Stimulated activated CD4-positive, alpha-beta T cell treated with anti-CD3 and anti-CD28 coated beads, Interleukin-15, amount 100 ng/mL, for 1 hour (primary cell): ENCODE results near the gene AMBRA1.

Experiments used
- DNase-seq, 2 donors: peaks; one replicate each; pipeline ENCODE4 v3.0.0-alpha.2; 2020; ENCODE audit warnings: low read depth in 1 of 2, low spot score in 1 of 2

AMBRA1 gene, protein sequence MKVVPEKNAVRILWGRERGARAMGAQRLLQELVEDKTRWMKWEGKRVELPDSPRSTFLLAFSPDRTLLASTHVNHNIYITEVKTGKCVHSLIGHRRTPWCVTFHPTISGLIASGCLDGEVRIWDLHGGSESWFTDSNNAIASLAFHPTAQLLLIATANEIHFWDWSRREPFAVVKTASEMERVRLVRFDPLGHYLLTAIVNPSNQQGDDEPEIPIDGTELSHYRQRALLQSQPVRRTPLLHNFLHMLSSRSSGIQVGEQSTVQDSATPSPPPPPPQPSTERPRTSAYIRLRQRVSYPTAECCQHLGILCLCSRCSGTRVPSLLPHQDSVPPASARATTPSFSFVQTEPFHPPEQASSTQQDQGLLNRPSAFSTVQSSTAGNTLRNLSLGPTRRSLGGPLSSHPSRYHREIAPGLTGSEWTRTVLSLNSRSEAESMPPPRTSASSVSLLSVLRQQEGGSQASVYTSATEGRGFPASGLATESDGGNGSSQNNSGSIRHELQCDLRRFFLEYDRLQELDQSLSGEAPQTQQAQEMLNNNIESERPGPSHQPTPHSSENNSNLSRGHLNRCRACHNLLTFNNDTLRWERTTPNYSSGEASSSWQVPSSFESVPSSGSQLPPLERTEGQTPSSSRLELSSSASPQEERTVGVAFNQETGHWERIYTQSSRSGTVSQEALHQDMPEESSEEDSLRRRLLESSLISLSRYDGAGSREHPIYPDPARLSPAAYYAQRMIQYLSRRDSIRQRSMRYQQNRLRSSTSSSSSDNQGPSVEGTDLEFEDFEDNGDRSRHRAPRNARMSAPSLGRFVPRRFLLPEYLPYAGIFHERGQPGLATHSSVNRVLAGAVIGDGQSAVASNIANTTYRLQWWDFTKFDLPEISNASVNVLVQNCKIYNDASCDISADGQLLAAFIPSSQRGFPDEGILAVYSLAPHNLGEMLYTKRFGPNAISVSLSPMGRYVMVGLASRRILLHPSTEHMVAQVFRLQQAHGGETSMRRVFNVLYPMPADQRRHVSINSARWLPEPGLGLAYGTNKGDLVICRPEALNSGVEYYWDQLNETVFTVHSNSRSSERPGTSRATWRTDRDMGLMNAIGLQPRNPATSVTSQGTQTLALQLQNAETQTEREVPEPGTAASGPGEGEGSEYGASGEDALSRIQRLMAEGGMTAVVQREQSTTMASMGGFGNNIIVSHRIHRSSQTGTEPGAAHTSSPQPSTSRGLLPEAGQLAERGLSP (N-terminal part only)

GRCh38 chr11:46593550-46594373, at the start of gene AMBRA1:
Gene AMBRA1 (minus strand): TSS chr11:46594023. CDS start chr11:46548380, 45,643 bp downstream.
- DNase-seq = peak; percentile 55 to 75

GRCh38 chr11:46643531-46643930, 49.7 kb upstream of the AMBRA1 start:
- no peak for DNase-seq

DNA sequence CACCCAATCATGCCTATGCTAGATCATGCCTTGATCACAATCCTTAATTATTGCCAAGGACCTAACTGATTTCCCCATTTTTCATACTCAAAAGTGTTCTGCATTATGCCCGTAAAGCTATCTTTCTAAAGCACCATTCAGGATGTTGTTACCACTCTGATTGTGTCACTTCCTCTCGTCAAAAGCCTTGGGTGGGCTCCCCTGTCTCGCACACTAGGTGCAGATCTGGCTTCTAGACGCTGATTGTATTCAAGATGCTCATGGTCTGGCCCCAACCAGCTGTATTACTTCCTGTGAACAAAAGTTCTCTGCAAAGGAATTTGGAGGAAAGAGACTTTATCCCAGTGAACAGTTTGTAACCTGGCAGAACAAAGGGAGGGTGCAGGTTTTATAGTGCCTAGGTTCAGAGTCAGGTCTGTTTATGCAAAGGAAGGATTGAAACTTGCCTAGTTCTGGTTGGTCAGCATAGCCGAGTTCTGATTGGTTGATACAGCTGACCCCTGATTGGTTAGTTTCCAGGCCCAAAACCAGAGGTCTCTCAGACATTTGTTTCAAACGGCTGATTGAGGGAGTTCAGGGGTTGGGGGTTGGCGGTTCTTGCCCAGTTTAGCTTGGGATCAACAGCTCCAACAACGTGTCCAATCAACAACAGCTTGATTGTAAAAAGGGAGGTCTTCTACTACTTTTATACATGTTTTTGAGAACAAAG, 49.0 kb upstream of the AMBRA1 start:
- no peak for DNase-seq

GRCh38 chr11:46641639-46642038, 47.8 kb upstream of the AMBRA1 start:
- no peak for DNase-seq

DNA sequence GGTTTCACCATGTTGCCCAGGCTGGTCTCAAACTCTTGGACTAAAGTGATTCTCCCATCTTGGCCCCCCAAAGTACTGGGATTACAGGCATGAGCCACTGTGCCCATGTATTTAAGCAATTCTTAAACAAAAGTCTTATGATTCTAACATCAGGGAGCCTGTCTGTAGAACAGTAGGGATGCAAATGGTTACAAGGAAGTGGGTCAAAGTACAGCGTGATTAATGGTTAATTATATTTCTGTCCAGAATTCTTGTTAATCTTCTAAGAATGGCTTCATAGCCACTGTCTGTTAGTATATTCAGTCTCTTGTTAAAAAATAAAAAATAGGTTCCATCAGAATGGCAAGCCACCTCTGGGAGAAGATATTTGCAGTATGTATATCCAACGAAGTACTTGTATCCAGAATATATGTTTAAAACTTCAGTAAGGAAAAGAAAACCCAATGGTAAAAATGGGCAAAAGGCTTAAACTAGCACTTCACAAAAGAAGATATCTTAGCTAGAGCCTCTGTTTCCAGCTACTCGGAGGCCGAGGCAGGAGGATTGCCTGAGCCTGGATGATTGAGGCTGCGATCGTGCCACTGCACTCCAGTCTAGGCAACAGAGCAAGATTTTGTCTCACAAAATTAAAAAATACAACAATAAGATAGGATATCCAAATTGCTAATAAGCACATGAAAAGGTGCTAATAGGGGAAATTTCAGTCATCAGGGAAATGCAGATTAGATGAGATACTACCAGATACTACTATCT, 46.4 kb upstream of the AMBRA1 start:
- no peak for DNase-seq

- DNase-seq = no peak
Observed at GRCh38 chr11:46639197-46639839, 45.5 kb upstream of the AMBRA1 start.

DNA sequence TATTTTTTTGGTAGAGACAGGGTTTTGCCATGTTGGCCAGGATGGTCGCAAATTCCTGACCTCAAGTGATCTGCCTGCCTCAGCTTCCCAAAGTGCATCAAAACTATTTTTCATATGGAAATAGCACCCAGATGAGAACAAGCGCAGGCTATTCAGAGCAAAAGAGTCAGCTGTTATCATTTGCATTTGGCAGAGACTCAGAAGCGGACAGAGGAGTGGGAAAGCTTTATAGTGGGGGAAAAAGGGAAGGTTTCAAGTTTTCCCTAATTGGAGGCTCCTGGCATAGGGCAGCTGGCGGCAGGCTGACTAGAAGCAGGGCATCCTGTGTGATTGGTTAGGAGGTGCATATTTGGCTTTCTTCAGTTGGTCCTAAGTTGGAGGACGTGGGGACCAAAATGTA, 43.7 kb upstream of the AMBRA1 start:
- no peak for DNase-seq

DNA sequence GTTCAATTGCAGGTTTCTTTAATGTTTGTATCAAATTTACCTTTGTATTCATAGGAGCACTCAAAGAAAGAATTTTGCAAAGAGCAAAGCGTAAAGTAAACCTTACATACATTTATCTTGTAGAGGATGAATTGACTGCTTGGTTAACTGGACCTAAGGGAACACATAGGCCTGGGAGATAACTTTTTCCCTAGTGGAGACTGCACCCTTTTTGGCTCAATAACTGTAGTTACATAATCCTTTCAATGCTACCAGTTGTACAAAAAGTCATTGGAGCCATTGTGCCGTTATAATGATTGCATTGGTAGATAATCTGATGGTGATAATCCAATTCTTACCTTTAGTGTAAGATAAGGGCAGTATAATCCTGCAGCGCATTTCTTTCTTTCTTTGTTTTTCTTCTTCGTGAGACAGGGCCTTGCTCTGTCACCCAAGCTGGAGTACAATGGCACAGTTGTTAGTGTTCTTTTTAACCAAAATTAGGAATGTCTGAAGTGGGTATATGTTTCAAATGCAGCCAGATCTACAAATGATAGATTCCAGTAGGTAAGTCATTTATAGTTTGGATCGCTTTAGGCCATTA, 41.8 kb upstream of the AMBRA1 start:
- no peak for DNase-seq

GRCh38 chr11:46633291-46634217, 39.7 kb upstream of the AMBRA1 start:
- DNase-seq = no peak

DNA sequence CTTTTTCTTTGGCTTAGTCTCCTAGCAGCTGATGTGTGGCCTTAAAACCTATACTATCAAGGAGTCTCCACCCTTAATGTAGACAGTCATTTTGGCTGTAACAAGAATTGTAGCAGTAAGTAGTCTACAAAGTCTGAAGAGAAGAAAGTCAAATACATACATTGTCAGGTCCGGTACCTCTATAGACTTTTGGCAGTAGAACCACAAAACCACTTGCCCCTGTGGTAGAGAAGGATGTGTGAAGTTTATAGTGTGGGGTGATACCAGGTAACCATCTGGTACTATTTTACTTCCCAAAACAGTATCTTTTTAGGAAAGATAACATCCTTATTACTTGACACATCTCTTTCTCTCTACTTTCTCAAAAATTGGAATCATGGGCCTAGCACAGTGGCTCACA, 38.7 kb upstream of the AMBRA1 start:
- DNase-seq = no peak

DNA sequence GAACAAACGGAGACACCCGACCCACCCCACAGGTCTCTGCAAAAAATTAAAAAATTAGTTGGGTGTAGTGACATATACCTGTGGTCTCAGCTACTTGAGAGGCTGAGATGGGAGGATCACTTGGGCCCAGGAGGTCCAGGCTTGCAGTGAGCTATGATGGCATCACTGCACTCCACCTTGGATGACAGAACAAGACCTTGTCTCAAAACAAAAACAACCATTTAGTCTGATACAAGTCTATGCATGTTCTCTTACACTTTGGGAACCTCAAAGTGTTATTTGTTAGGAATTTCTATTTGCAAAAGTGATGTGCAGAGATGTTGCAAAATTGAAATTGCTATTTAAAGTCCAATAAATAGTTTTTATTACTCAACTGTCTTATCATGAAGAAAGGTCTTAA, 37.9 kb upstream of the AMBRA1 start:
- DNase-seq = no peak

DNA sequence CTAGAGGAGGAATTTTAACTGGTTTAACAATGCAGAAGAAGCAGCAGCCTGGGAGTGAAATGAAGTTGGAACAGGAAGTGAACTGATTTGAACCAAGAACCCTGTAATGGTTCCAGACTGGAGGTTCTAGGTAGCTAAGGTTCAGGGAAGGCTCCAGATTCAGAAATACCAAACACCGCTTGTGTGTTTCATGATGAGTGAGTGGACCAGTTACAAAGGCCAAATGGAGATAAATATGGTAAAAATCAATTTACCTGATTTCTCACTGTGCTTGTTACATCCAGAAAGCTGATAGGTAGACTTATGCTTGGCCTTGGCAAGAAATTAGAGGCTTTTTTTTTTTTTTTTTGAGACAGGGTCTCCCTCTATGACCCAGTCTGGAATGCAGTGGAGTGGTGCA, 36.4 kb upstream of the AMBRA1 start:
- no peak for DNase-seq

- no peak for DNase-seq
Observed at GRCh38 chr11:46628961-46629360, 35.1 kb upstream of the AMBRA1 start.

DNA sequence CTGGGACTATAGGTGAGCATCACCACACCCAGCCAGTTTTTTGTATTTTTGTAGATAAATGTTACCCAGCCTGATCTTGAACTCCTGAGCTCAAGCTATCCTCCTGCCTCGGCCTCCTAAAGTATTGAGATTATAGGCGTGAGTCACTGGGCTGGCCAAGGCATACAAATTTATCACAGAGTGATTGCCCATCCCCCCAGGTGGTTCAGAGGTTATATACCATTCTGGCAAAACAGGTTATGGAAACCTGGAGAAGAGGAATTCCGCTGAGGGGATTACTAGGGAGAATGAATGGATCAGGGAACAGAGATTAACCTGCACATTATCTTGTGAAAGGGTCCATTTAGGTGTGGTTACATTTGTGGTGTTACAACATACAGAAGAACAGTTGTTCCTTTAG, 31.6 kb upstream of the AMBRA1 start:
- DNase-seq = no peak

DNA sequence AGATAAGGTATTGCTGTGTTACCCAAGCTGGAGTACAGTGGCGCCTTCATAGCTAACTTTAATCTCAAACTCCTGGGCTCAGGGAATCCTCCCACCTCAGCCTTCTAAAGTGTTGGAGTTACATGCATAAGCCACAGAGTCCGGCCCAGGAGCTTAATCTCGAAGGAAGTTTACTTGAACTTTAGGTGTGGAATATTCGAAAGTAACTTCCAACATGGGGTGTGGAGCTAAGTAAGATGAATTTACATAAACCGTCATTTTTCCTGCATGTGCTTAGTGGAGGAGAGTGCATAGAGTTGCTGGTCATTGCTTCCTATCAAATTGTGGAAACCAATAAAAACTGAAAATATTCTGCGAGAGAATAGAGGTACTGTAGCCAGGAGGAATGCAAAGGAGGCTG, 25.0 kb upstream of the AMBRA1 start:
- DNase-seq = no peak

- no peak for DNase-seq
Observed at GRCh38 chr11:46617972-46618314, 24.1 kb upstream of the AMBRA1 start.
